ENCODE measurements around the gene TNFRSF6B.
"Not testable (repeated sequence)": the region's sequence is repeated elsewhere in the genome, so short reads cannot be mapped to it uniquely, and the experiment has no call there.

TNFRSF6B gene, protein sequence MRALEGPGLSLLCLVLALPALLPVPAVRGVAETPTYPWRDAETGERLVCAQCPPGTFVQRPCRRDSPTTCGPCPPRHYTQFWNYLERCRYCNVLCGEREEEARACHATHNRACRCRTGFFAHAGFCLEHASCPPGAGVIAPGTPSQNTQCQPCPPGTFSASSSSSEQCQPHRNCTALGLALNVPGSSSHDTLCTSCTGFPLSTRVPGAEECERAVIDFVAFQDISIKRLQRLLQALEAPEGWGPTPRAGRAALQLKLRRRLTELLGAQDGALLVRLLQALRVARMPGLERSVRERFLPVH

GRCh38 chr20:63696628-63697356 is at the start of gene TNFRSF6B:
Gene TNFRSF6B (plus strand): TSS chr20:63696652. CDS start chr20:63696768, 116 bp downstream.
- no peak for FAIRE-seq

GRCh38 chr20:63648190-63648589 is 48.3 kb upstream of the TNFRSF6B start:
- FAIRE-seq, result no peak

DNA sequence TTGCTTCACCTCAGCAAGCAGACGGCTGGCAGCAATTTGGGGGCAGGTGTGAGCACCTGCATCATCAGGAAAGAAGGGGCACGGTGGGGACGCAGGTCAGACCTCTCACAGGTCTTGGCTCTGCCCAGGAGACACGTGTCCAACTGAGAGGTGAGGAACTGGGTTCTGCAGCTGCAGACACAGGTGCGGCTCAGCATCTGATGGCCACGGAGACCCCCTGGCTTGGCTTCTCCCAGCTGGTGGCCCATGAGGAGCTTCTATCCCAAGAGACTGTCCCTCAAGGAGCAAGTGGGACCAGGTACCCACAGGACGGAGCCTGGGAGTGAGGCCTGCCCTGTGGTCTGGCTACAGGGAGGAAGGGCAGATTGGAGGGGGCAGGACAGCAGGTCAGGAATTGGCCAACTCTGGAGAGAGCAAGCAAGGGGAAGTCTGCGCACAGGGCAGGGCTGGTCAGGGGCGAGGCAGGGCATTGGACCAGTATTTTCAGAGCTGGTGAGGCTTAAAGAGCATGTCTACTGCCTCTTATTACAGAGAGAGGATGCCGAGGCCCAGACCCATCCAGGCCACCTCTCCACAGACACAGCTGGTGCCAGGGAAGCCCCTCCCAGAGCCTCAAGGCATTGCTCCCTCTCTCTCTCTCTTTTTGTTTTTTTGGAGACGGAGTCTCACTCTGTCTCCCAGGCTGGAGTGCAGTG is 47.4 kb upstream of the TNFRSF6B start:
- no peak for FAIRE-seq

- not testable (repeated sequence) for FAIRE-seq
Measured at GRCh38 chr20:63650486-63650885, 46.0 kb upstream of the TNFRSF6B start.

GRCh38 chr20:63651942-63652191 is 44.6 kb upstream of the TNFRSF6B start:
- no peak for FAIRE-seq

DNA sequence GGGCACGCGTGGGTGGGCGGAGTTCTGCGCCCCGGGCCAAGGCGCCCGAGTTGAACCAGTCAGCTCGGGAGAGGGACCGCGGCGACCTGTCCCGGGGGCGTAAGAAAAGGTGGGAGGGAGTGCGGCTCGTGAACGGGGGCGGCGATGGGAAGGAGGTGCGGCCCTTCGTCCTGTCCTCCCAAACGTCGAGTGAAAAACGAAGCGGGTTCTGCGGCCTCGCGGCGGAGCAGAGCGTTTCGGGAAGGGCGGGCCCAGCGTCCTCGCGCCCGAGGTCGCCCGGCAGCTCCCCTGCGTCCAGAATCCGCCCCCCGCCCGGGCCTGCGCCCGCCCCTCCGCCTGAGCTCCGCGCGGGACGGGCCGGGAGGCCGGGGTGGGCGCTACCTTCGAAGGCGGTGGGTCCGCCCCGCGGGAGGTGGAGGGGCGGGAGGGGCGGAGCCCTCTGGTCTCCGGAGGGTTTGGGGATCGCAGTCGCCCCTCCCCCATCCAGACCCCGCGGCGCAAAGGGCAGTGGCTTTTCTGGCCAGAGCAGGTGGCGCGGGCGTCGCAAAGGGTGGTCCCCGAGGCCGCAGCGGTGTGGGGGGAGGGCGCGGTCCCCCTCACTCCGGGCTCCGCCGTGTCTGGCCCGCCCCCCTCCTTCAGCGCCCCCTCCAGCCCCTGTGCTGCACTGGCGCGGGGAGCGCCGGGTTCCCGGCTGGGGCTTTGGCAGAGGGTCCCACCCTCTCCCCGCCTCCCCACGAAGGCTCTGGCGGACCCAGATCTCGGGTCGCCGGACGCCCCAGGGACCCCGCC is 44.1 kb upstream of the TNFRSF6B start:
- no peak for FAIRE-seq

DNA sequence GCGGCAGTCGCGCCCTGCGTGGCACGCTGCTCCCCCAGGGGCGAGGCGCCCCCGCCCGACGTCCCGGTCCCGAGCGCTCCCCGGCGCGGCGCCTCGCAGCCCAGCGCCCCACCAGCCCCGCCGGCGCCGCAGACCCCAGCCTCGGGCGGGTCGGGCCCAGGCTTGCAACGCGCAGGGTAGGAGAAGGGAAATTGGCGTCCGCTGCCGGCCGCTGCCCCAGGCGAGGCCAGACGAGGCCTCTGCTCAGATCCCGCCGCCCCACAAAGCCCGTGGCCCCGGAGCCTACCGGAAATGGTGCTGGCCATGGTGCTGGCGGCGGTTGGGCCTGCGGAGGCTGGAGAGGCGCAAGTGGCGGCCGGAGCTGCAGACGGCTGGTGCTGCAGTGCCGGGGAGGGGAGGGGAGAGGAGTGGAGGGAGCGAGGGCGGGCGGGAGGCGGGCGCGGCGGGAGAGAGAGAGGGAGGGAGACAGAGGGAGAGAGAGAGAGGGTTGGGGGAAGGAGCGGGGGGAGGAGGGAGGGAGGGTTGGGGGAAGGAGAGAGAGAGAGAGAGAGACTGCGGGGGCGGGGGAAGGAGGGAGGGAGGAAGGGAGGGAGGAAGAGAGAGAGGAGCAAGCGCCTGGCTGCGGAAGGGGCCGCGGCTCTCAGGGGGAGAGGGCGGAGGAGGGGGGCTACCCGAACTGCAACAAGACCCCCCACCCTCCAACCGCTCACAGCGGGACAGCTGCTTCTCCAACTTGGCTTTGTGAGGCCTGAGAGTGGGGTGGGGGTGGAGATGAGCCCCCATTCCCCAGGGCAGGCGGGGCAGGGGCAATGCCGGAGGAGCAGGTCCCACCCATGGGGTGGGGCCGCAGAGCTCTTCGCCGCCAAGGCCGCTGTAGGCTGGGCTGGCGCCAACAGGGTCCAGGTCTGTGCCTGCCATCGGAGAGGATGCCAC is 43.1 kb upstream of the TNFRSF6B start, which contains the start of gene STMN3:
TSS of gene STMN3 (minus strand) at position 384 of the 933 bp plus-strand sequence. CDS start at position 305, 79 bp downstream.
- FAIRE-seq, result no peak

DNA sequence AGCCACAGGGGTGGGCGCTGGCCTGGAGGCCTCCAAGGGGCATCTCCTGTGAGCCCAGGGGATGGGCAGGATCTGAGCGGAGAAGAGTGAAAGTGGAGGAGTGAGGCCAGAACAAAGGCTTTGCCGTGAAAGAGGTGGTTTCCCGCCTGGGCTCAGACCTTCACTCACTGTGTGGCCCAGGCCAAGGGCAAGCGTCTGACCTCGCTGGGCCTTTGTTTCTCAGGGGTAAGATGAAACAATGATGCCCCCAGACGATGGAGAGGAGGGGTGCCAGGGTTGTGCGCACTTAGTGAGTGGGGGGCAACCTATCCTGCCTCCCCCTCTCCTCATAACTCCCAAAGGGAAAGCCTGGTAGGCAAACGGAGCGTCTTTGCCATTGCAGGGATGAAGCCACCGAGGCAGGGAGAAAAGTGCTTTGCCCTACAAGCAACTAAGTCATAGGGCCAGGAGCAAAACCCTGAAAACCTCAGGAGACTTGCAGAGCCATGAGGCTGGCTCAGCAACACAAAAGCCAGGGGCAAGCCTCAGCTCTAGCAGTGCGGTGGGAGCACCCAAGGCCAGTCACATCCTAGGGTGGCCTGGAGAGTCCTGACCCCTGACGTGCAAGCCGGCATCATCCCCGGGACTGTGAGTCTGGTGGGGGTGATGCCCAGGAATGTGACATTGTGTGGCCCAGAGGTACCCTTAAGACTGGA is 42.3 kb upstream of the TNFRSF6B start:
- FAIRE-seq, result no peak

GRCh38 chr20:63655249-63655648 is 41.2 kb upstream of the TNFRSF6B start:
- FAIRE-seq, result no peak

GRCh38 chr20:63656451-63656850 is 40.0 kb upstream of the TNFRSF6B start:
- no peak for FAIRE-seq

DNA sequence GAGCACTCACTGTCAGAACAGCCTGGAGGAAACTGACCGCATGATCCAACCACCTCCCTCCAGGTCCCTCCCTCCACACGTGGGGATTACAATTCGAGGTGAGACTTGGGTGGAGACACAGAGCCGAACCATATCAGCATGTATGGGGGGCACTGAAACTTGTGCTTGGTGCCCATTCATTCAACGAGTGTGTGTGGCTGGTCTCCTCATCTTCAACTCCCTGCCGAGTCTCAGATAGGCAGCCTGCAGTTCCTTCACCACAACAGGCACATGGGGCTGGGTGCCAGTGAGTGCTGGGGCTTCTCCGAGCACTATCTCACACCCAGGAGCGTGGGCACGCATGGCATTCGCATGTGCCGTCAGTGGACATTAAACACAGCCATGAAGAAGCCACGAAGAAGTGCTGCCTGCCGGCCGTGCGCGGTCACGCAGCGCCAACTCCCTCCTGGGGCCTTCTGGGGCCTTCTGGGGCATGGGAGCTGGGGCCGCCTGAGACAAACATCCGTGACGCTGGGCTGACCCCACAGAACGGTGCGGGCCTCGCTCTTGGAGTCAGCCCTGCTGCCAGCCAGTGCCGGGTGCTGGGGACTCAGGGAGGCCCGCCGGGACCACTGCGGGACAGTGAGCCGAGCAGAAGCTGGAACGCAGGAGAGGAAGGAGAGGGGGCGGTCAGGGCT is 39.1 kb upstream of the TNFRSF6B start:
- FAIRE-seq, result no peak

- no peak for FAIRE-seq
Measured at GRCh38 chr20:63657937-63658748, 38.3 kb upstream of the TNFRSF6B start, which contains the start of gene RTEL1. Gene RTEL1 (plus strand): TSS chr20:63658312. CDS start chr20:63659403, 1,091 bp downstream.

GRCh38 chr20:63658749-63659187 is 37.7 kb upstream of the TNFRSF6B start:
- FAIRE-seq, result no peak

- no peak for FAIRE-seq
Measured at GRCh38 chr20:63659370-63659769, 37.1 kb upstream of the TNFRSF6B start.

DNA sequence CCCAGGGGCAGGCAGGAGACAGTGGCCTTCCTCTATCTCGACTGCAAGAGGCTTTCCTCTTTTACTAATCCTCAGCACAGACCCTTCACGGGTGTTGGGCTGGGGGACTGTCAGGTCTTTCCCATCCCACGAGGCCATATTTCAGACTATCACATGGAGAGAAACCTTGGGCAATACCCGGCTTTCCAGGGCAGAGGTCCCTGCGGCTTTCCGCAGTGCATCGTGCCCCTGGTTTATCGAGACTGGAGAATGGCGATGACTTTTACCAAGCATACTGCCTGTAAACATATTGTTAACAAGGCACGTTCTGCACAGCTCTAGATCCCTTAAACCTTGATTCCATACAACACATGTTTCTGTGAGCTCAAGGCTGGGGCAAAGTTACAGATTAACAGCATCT is 36.3 kb upstream of the TNFRSF6B start:
- FAIRE-seq, result not testable (repeated sequence)

- FAIRE-seq, result no peak
Measured at GRCh38 chr20:63660622-63661021, 35.8 kb upstream of the TNFRSF6B start.

- FAIRE-seq, result no peak
Measured at GRCh38 chr20:63661108-63661507, 35.3 kb upstream of the TNFRSF6B start.

GRCh38 chr20:63661959-63662812 is 34.3 kb upstream of the TNFRSF6B start:
- FAIRE-seq, result no peak

DNA sequence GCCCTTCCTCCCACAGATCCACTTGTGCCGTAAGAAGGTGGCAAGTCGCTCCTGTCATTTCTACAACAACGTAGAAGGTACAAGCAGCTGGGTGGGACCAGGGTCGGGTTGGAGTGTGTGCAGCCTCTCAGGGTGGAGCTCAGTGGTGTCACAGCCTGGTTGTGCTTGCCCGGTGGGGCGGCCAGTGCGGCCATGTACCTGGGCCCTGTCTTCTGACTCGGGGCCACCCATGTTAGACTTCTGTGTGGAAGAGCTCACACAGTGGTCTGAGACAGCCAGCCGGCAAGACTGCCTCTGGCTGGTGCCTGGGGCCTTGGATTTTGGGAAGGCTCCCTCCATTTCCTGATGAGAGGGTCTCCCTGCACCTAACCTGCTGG is 33.7 kb upstream of the TNFRSF6B start:
- FAIRE-seq, result no peak
